HG03196 (cell line): ENCODE data around the gene MAP2K2.

Experiments
- ATAC-seq: cut with Tn5 transposase; IDR thresholded peaks from one replicate; pipeline ENCODE4 v1.9.1; 2021; ENCODE audit not compliant: unreplicated experiment

MAP2K2 gene

DNA sequence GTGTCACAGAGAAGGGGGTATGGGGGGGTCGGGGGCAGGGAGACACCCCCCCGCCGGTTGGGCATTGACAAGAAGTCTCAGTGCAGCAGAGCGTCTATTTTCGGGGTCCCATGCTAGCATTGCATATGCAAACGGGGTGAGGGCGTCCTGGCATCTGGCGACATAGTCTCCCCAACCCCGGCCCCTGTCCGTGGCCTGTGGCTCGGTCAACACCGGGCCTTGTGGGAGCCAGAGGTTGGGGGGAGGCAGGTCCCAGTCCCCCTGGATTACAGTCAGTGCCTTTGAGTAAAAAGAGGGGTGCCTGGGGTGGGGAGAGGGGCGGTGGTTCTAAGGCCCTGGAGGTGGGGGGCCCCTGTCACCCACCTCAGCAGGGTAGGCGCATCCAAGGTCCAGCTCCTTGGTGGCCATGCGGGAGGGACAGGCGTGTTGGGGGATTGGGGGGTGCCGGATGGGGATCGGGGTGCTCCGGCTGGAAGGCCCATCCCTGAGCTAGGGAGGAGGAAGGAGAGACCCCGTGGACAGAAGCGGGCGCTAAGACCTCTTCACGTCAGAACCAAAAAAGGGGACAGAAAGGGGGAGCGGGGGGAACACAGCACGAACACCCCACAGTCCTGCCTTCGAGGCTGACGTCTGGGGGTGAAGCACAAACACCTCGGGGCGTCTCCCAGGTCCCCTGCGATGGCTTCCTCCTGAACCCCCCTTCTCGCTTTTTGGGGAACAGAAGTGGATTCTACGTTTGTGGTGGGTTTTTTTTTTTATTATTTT is 78.1 kb downstream of the MAP2K2 start:
- ATAC-seq, result no peak

GRCh38 chr19:4044990-4045465 is 78.9 kb downstream of the MAP2K2 start:
- no peak for ATAC-seq

GRCh38 chr19:4043966-4044715 is 79.8 kb downstream of the MAP2K2 start:
- no peak for ATAC-seq

- no peak for ATAC-seq
Observed at GRCh38 chr19:4043401-4043800, 80.5 kb downstream of the MAP2K2 start.

GRCh38 chr19:4042731-4043082 is 81.2 kb downstream of the MAP2K2 start:
- no peak for ATAC-seq

GRCh38 chr19:4042064-4042730 is 81.7 kb downstream of the MAP2K2 start:
- ATAC-seq, result no peak
